Gastroesophageal sphincter (tissue), 4 donors: ENCODE measurements around the gene HMX3. TPM values are rescaled to one million over a fixed set of nuclear protein-coding genes. Genes with fewer than 3 reads are reported as not detected.
"Not testable (repeated sequence)": the region's sequence is repeated elsewhere in the genome, so short reads cannot be mapped to it uniquely, and the experiment has no call there.

ENCODE experiments used
- ATAC-seq: fragments of 150-250 bp; one replicate; pipeline ENCODE4 v1.9.1; 2016; ENCODE audit warnings: mild to moderate bottlenecking, moderate library complexity
- H3K27ac ChIP-seq, 4 donors: fragments of 200-600 bp; sonication (generic) in 3 of 4; 1 replicate in 3 of 4; 2 replicates in 1 of 4; pipeline ENCODE4 v1.5.1; 2016 to 2019
- H3K27me3 ChIP-seq: fragments of 200-600 bp; sonication (generic); one replicate; pipeline ENCODE4 v1.5.1; 2019
- H3K36me3 ChIP-seq, 2 donors: fragments of 200-600 bp; sonication (generic); one replicate each; pipeline ENCODE4 v1.5.1; 2019; ENCODE audit warnings: control low read depth in 1 of 2
- H3K4me1 ChIP-seq, 3 donors: fragments of 200-600 bp; sonication (generic); 1 replicate in 2 of 3; 2 replicates in 1 of 3; pipeline ENCODE4 v1.5.1; 2016 to 2019; ENCODE audit warnings: control low read depth in 2 of 3
- H3K4me3 ChIP-seq, 2 donors: fragments of 200-600 bp; sonication (generic); one replicate each; pipeline ENCODE4 v1.5.1; 2019; ENCODE audit warnings: mild to moderate bottlenecking in 1 of 2, moderate library complexity in 1 of 2
- H3K9me3 ChIP-seq, 3 donors: fragments of 200-600 bp; sonication (generic); one replicate each; pipeline ENCODE4 v1.5.1; 2017 to 2019; ENCODE audit warnings: control low read depth in 2 of 3
- EP300 ChIP-seq: sonication (generic); formaldehyde crosslinking; IDR thresholded peaks from one replicate; pipeline ENCODE4 v1.6.1; 2017; ENCODE audit warnings: antibody characterized with exemption, mild to moderate bottlenecking
- POLR2A ChIP-seq, 2 donors: fragments of 450-650 bp; IDR thresholded peaks; one replicate each; pipeline ENCODE4 v1.6.1; 2017; ENCODE audit warnings: antibody characterized with exemption in 2 of 2, mild to moderate bottlenecking in 2 of 2, moderate library complexity in 1 of 2
- POLR2AphosphoS5 ChIP-seq: sonication (generic); formaldehyde crosslinking; IDR thresholded peaks from one replicate; pipeline ENCODE4 v1.6.1; 2017; ENCODE audit warnings: antibody characterized with exemption
- WGBS, 2 donors: methylation state at CpG; one replicate each; pipeline ENCODE4 v1.1.5; 2018; ENCODE audit warnings: low coverage in 1 of 2; 5-methylcytosine and 5-hydroxymethylcytosine counted together
- total RNA-seq, 4 donors: library from RNA; depleted of rRNA; stranded (reverse); fragments of >200 nt; gene quantifications; one replicate each; pipeline ENCODE4 v1.1.0, GENCODE V29; 2016
- TF ChIP-seq, protein P1 (sequence below), 4 experiments: fragments of 200-600 bp in 2 of 4; fragments of 450-650 bp in 2 of 4; sonication (generic) in 1 of 4; IDR thresholded peaks; one replicate each; pipeline ENCODE4 v1.5.1; 2017 to 2019; ENCODE audit warnings: antibody characterized with exemption in 4 of 4, mild to moderate bottlenecking in 2 of 4, moderate library complexity in 2 of 4

Gene HMX3
- total RNA-seq, 4 donors from 2014 or later: 1.1 TPM; not detected in 3

DNA sequence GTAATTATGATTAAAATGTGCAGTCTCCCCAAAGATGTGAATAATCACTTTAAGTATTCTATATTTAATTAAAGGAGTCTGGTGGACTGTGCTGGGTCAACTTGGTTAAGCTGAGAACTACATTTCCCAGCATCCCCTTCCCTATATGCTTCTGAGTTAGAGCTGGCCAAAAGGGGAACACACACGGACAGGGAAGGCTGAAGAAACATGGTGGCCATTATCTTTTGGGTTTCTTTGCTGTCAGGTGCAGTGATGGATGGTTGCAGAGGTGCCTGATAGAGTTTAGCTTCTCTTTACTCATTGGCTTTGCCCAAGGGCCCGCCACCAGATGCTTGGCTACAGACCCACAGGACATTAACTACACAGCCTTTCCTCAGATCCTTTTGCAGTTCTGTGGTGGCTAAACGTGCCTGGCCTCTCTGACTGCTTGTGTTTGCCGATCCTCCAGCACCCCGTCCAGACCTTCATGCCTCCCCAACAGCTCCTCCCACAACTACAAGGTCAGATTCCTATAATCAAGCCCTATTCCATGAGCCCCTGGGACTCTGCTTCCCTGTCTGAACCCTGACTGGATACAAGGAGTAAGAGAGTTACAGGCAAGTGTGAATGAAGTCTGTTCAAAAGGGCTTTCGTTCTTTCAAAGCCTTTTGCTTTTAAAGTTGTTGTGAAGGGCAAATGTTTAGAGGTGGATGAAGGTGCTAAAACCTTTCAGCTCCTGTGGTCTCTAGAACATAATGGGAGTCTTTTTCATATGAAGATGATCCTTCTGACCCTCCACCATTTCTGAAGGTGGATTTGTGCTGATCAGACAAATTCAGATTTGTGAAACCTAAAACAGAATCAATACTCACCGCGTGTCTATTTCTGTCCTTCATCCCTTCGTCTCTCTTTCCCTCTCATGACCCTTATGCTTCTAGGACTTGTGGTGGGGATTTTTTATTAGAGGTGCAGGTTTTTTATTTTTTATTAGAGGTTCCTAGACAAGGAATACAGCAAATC is 39.9 kb downstream of the HMX3 start:
- no peaks in the 10 kb centered on the region for H3K27me3 ChIP-seq
- WGBS, 2 donors: 64 to 82% methylated on average over 5 to 9 of the region's 9 CpGs
- ATAC-seq: no peak
- H3K4me3 ChIP-seq: no peak overlapping the region
- TF ChIP-seq POLR2A (IDR thresholded peaks at IDR 0.05) (no peak), POLR2AphosphoS5 (no peak), EP300 (no peak)
- TF ChIP-seq, protein P1, sequence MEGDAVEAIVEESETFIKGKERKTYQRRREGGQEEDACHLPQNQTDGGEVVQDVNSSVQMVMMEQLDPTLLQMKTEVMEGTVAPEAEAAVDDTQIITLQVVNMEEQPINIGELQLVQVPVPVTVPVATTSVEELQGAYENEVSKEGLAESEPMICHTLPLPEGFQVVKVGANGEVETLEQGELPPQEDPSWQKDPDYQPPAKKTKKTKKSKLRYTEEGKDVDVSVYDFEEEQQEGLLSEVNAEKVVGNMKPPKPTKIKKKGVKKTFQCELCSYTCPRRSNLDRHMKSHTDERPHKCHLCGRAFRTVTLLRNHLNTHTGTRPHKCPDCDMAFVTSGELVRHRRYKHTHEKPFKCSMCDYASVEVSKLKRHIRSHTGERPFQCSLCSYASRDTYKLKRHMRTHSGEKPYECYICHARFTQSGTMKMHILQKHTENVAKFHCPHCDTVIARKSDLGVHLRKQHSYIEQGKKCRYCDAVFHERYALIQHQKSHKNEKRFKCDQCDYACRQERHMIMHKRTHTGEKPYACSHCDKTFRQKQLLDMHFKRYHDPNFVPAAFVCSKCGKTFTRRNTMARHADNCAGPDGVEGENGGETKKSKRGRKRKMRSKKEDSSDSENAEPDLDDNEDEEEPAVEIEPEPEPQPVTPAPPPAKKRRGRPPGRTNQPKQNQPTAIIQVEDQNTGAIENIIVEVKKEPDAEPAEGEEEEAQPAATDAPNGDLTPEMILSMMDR (IDR thresholded peaks at IDR 0.05): no peak
- no peaks in the 10 kb centered on the region for H3K9me3 ChIP-seq
- H3K36me3 ChIP-seq: peaks cover 0 to 28% of the 10 kb centered on the region in 2 donors
- no peak overlapping the region for H3K27ac ChIP-seq
- H3K4me1 ChIP-seq: no peaks in the 10 kb centered on the region

DNA sequence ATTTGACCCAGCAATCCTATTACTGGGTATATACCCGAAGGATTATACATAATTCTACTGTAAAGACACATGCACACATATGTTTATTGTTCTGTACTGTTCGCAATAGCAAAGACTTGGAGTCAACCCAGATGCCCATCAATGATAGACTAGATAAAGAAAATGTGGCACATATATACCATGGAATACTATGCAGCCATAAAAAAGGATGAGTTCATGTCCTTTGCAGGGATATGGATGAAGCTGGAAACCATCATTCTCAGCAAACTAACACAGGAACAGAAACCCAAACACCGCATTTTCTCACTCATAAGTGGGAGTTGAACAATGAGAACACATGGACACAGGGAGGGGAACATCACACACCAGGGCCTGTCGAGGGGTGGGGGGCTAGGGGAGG is 42.6 kb downstream of the HMX3 start:
- 88 to 89% methylated on average over 1 to 3 of the region's 4 CpGs for WGBS, 2 donors
- not testable (repeated sequence) for H3K9me3 ChIP-seq, ATAC-seq

DNA sequence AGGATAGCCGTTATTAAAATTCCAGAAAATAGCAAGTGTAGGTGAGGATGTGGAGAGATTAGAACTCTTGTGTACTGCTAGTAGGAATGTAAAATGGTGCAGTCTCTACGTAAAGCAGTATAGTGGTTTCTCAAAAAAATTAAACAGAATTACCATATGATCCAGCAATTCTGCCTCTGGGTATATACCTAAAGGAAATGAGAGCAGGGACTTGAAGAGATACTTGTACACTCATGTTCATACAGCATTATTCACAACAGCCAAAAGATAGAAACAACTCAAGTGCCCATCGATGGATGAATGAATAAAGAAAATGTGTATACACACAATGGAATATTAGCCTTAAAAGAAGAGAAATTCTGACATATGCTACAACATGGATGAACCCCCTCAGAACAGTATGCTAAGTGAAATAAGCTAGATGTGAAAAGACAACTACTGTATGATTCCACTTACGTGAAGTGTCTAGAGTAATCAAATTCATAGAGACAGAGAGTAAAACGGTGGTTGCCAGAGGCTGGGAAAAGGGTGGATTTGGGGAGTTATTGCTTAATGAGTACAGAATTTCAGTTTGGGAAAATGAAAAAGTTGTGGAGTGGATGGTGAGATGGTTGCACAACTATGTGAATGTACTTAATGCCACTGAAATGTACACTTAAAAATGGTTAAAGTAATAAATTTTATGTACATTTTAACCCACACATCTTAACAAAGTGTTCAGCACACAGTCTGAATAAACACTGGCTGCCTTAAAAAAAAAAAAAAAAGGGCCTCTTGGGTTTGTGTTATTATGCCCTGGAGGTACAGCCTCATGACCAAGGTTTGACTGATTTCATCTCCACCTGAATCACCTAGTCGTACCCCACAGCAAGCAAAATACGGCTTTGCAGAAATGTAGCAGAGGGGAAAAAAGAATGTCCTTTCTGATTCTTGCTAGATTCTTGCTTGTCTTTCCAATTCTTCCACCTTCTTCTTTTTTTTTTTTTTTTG is 44.6 kb downstream of the HMX3 start:
- peaks cover 0 to 34% of the 10 kb centered on the region in 2 donors for H3K36me3 ChIP-seq
- WGBS, 2 donors: 87 to 91% methylated on average over 6 to 7 of the region's 7 CpGs
- no peak overlapping the region for H3K27ac ChIP-seq
- no peaks in the 10 kb centered on the region for H3K4me1 ChIP-seq
- H3K27me3 ChIP-seq: no peaks in the 10 kb centered on the region
- TF ChIP-seq, protein P1 (IDR thresholded peaks at IDR 0.05): no peak
- TF ChIP-seq EP300 (no peak), POLR2AphosphoS5 (no peak), POLR2A (IDR thresholded peaks at IDR 0.05) (no peak)
- no peak for ATAC-seq
- no peak overlapping the region for H3K4me3 ChIP-seq
- peaks cover 0 to 21% (median 0%) of the 10 kb centered on the region in 3 donors for H3K9me3 ChIP-seq

More for the DNA sequence above, 42.6 kb downstream of the HMX3 start:
- not testable (repeated sequence) for H3K27ac ChIP-seq, H3K4me3 ChIP-seq, H3K4me1 ChIP-seq, H3K27me3 ChIP-seq
- peaks cover 0 to 28% of the 10 kb centered on the region in 2 donors for H3K36me3 ChIP-seq

DNA sequence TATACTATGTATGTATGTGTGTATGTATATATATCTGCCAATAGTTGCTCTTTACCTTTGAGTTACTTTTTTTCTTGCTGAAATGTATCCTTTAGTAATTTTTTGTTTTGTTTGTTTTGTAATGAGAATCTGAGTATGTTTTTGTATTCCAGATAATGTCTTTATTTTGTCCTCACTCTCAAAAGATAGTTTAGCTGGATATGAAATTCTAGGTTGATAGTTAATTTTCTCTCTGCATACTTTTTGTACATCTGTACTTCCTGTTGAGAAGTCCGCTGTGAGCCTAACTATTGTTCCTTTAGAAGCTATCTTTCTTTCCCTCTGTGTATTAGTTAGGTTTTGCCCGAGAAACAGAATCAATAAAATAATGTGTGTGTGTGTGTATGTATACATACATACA is 48.0 kb downstream of the HMX3 start:
- Histone ChIP-seq H3K4me3 (no peak overlapping the region), H3K36me3 (peaks cover 0 to 25% of the 10 kb centered on the region in 2 donors), H3K4me1 (no peaks in the 10 kb centered on the region), H3K27ac (no peak overlapping the region), H3K27me3 (no peaks in the 10 kb centered on the region), H3K9me3 (peaks cover 0 to 27% (median 0%) of the 10 kb centered on the region in 3 donors)
- no peak for ATAC-seq
- WGBS, 2 donors: 92 to 100% methylated on average over 2 of the region's 2 CpGs
- no peak for TF ChIP-seq POLR2A (IDR thresholded peaks at IDR 0.05)
- TF ChIP-seq EP300: no peak
- TF ChIP-seq POLR2AphosphoS5: no peak
- TF ChIP-seq, protein P1 (IDR thresholded peaks at IDR 0.05): no peak

DNA sequence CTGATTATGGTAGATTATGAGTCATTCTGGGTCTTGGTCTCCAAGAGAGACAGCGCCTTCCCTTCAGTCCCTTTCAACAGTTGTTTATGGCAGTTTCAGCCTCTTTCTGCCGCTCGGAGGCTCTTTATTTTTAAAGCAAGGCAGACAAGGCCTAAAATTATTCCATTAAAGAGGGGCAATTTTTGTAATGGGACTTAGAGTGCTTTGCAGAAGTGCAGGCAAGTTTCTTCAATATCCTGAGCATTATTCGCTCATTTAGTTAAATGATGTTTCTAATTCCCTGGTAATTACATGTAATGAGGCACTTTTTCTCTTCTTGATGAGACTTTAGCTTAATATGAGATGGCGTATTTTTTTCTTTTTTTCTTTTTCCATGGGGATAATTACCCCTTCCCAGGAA is 52.0 kb downstream of the HMX3 start:
- ATAC-seq: no peak
- H3K9me3 ChIP-seq: peaks cover 0 to 26% (median 0%) of the 10 kb centered on the region in 3 donors
- H3K27me3 ChIP-seq: no peaks in the 10 kb centered on the region
- peaks cover 0 to 39% of the 10 kb centered on the region in 2 donors for H3K36me3 ChIP-seq
- no peaks in the 10 kb centered on the region for H3K4me1 ChIP-seq
- TF ChIP-seq POLR2A (IDR thresholded peaks at IDR 0.05) (no peak), POLR2AphosphoS5 (no peak), EP300 (no peak)
- TF ChIP-seq, protein P1 (IDR thresholded peaks at IDR 0.05): no peak
- no peak overlapping the region for H3K27ac ChIP-seq
- WGBS, 2 donors: 88 to 93% methylated on average over 5 of the region's 5 CpGs
- no peak overlapping the region for H3K4me3 ChIP-seq
